DMS53 treated with DMSO at 0.1 percent for 48 hours (cell line): ENCODE data around the gene SUFU.

Source experiments
- DNase-seq: peaks from one replicate; lab custom pipeline; 2025; ENCODE audit not compliant: unreplicated experiment; lab: John Stamatoyannopoulos, UW

SUFU gene

GRCh38 chr10:102631525-102632393, 128.0 kb downstream of the SUFU start:
- DNase-seq = no peak

GRCh38 chr10:102632394-102633111, 128.8 kb downstream of the SUFU start:
- DNase-seq = no peak

GRCh38 chr10:102633287-102633686, 129.5 kb downstream of the SUFU start:
- DNase-seq = no peak

GRCh38 chr10:102633848-102634247, 130.1 kb downstream of the SUFU start:
- DNase-seq = no peak

- no peak for DNase-seq
These were observed 130.9 kb downstream of the SUFU start for GRCh38 chr10:102634686-102635085.

- DNase-seq = no peak
These were observed 131.6 kb downstream of the SUFU start for GRCh38 chr10:102635377-102635776.

GRCh38 chr10:102639537-102639936, 135.8 kb downstream of the SUFU start:
- no peak for DNase-seq

GRCh38 chr10:102641402-102641801, 137.6 kb downstream of the SUFU start:
- peak; percentile 54 for DNase-seq

- DNase-seq = peak; percentile 95
These were observed 138.3 kb downstream of the SUFU start for GRCh38 chr10:102641880-102642735.

- peak; percentile 31 for DNase-seq
These were observed 139.1 kb downstream of the SUFU start for GRCh38 chr10:102642736-102643335.

- peak; percentile 72 for DNase-seq
These were observed 139.7 kb downstream of the SUFU start for GRCh38 chr10:102643336-102644065.

GRCh38 chr10:102644066-102644645, 140.4 kb downstream of the SUFU start, which contains the start of gene TRIM8:
TSS of gene TRIM8 (plus strand) at chr10:102644479. CDS start at chr10:102644618, 139 bp downstream.
- DNase-seq = peak; percentile 36

- peak; percentile 69 for DNase-seq
These were observed 141.0 kb downstream of the SUFU start for GRCh38 chr10:102644646-102645387.

GRCh38 chr10:102645388-102645740, 141.6 kb downstream of the SUFU start:
- peak; percentile 57 for DNase-seq

GRCh38 chr10:102645741-102646609, 142.2 kb downstream of the SUFU start:
- peak; percentile 38 for DNase-seq

- DNase-seq = no peak
These were observed 143.1 kb downstream of the SUFU start for GRCh38 chr10:102646610-102647442.
